GM21447 (cell line): ENCODE results near the gene AGER.
"Not testable (repeated sequence)": the region's sequence is repeated elsewhere in the genome, so short reads cannot be mapped to it uniquely, and the experiment has no call there.

Experiments
- ATAC-seq: cut with Tn5 transposase; IDR thresholded peaks from one replicate; pipeline ENCODE4 v1.9.1; 2021; ENCODE audit not compliant: unreplicated experiment

AGER gene

DNA sequence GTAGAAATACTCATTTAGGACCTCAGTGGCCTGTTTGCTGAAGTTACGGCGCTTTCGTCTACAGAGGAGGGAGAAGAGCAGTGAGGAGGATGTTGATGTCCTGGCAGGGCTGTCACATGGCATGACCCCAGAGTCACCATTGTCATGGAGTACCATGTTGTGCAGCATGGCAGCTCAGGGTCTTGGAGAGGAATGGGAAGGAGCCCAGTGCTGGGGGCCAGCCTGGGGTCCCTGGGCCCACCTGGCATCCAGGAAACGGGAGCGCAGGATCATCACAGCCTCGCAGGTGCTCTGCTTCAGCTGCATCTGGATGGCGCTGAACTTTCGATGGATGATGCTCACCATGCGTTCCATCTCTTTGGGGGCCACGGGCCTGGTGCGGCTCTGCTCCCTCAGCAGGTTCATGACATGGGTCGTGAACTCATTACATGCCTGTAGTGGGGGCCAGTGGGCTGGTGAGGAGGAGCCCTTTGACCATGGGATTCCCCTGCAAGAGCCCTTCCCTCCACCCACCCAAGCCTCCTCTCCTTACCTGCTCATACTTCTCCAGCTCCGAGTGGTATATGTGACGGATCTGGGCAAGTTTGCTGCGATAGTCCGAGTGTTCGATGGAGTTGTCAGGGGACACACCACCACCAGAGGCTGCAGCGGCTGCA, 3.8 kb upstream of the AGER start:
- not testable (repeated sequence) for ATAC-seq

DNA sequence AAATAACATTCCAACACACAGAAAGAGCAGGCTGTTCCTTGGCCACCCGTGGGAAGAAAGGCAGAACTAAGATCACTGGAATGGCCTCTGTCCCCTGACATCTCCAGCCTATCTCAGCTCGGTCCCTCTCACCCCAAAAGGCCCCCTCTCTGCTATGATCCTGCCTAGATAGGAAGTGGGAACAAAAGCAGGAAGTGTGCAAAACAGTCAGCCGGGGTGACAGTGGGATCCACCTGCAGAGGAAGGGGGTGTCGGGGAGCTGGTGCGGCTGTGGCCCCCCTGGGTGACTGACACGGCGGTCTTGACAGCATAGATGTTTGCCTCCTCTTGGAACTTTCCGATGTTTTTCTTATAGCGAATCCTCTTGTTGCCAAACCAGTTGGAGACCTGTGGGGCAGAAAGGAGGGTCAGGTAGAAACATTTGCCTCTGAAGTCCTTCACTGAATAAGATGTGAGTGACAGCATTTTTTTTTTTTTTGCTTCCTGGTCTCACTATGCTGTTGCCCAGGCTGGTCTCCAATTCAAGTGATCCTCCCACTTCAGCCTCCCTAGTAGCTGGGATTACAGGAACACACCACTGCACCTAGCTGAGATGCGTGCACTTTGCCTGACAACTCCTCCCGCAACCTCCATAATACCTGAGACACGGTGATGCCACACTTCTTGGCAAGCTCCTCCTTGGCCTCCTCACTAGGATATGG, 3.1 kb upstream of the AGER start:
- no peak for ATAC-seq

DNA sequence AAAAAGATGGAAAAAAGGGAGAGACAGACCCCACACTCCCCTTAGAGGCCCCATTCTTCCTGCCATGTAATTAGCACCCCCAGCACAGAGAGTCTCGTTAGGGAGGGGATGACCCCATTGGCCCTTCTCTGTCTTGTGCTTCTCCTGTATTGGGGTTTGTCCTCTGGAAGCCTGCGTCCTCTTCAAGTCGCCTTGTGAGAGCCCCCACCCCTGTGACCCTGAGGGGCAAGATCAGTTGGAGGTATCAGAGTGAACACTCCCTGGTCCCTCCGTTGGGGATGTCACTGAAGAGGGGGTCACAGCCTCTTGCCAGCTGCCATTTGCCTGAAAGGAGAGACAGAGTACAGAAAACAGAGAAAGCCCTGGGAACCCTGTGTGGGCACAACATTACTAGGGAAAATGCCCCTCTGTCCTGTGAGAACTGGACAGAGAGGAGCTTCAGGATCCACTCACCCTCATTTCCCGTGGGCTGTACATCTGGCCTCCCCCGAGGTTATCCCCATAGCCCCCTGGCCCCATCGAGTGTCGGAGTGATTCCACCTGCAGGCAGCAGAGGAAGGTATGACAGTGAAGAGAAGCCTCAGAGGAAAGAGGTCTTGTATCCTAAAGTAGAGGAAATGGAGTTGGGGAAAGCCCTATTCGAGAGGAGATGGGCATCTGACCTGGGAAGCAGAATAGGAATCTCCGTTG, 2.2 kb upstream of the AGER start:
- not testable (repeated sequence) for ATAC-seq

DNA sequence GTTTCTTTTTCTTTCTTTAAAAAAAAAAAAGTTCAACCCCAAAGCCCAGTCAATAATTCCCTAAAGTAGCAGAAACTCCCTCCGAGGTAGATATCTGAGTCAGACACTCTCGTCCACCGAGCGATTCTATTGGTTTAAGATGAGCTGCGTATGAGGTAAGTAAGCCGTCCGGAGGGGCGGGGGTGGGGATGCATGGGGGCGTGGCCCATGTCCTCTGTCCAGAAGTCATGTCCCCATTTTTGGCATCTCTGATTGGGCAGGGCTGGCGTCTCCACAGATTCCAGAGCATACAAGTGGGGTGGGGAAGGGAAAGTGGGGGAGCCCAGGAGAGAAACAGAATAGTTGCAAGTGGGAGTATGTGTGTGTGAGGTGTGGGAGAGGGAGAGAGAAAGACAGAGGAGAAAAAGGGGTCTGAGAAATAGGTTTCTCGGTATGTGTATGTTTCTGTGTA, 1.7 kb upstream of the AGER start:
- not testable (repeated sequence) for ATAC-seq

DNA sequence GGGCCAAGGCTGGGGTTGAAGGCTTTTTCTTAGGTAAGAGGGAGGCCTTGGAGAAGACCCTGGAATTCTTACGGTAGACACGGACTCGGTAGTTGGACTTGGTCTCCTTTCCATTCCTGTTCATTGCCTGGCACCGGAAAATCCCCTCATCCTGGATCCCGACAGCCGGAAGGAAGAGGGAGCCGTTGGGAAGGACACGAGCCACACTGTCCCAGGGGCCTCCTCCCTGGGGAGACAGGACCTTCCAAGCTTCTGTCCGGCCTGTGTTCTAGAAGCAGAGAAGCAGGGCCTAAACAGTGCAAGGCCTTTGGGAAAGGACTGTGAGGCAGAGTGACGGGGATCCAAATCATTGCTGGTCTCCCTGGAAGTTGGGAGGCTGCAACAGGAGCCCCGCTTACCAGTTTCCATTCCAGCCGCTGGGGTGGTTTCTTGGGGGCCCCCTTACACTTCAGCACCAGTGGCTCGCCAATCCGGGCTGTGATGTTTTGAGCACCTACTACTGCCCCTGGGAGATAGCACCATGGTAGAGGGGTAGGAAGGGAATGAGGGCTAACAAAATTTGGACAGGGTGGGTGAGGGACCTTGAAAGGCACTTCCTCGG, 470 bp downstream of the AGER start:
- ATAC-seq = no peak

DNA sequence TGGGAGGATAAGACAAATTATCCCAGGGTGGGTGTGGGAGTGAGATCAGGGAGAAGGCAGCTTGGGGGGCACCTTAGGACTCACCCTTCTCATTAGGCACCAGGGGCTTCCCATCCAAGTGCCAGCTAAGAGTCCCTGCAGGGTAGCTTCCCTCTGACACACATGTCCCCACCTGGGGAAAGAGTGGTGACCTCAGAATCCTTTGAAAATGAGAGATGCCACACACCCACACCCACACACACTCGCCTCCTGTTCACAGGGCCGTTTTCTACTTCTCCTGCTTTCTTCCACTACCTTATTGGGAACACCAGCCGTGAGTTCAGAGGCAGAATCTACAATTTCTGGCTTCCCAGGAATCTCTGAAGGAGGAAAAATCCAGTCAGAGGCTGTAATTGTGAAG, 1.0 kb downstream of the AGER start:
- no peak for ATAC-seq

DNA sequence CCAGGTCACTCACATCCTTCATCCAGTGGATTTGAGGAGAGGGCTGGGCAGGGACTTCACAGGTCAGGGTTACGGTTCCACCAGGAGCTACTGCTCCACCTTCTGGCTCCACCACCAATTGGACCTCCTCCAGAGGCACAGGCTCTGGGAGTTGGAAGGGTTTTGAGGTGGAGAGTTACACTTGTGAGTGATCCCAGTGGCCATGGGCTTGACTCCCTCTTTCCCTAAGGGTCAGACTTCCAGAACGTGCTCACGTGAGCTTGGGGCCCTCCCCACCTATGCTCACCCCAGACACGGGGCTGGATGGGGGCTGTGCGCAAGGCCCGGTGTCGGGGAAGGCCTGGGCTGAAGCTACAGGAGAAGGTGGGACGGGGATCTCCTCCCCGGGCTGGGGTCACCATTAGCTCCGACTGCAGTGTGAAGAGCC, 1.5 kb downstream of the AGER start:
- no peak for ATAC-seq

DNA sequence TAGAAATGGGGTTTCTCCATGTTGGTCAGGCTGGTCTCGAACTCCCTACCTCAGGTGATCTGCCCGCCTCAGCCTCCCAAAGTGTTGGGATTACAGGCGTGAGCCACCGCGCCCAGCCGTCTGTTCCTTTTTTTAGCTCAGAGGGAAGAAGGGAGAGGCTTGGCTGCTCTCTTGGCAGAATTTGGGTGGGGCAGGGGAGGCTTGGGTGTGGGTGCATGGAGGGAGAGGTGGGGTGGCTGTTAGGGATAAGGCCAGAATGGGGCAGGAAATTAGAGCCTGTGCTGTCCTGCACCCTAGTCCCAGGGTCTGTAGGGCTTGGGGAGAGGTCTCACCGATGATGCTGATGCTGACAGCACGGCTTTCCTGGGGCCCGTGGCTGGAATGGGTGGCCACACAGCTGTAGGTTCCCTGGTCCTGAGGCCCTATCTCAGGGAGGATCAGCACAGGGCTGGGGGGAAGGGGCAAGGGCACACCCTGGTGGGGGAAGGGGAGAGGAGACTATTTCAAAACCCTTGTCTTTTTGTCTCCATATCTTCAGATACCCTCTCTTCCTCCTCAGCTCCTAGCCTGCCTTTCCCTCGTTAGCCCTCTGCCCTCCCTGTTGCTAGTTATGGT, 2.0 kb downstream of the AGER start:
- no peak for ATAC-seq

DNA sequence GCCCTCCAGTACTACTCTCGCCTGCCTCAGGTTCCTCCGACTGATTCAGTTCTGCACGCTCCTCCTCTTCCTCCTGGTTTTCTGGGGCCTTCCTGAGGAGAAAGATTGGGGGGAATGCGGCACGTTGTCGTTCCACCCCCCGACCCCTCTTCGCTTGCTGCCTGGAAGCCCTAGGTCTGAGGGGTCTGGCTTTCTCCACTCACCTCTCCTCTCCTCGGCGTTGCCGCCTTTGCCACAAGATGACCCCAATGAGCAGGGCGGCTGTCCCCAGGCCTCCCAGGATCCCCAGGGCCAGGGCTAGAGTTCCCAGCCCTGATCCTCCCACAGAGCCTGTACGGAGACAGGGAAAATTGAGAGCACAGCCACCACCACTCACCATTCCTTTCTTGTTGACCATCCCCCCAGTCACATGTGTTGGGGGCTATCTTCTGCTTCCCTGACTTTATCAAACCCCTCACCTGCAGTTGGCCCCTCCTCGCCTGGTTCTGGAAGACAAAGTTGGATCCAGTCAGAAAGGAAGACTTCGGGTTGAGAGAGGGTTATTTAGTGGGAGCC, 2.8 kb downstream of the AGER start:
- no peak for ATAC-seq

DNA sequence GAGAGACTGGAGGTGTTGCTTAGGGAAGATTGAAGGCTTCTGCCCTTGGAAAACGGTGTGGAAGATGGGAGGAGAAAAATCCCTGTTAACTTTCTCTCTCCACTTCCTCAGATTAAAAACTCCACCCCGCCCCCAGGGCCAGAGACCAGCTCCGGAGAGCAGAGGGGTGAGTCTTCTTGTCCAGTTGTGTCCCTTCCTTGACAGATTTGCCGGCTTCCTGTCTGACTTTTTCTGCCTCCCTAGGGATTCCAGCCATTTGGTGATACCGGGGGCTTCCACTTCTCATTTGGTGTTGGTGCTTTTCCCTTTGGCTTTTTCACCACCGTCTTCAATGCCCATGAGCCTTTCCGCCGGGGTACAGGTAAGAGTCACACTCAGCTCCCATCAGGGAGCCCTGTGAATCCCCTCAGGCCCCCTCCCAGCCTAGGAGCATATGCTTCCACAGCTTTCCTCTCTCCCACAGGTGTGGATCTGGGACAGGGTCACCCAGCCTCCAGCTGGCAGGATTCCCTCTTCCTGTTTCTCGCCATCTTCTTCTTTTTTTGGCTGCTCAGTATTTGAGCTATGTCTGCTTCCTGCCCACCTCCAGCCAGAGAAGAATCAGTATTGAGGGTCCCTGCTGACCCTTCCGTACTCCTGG, 4.2 kb downstream of the AGER start:
- ATAC-seq = no peak

DNA sequence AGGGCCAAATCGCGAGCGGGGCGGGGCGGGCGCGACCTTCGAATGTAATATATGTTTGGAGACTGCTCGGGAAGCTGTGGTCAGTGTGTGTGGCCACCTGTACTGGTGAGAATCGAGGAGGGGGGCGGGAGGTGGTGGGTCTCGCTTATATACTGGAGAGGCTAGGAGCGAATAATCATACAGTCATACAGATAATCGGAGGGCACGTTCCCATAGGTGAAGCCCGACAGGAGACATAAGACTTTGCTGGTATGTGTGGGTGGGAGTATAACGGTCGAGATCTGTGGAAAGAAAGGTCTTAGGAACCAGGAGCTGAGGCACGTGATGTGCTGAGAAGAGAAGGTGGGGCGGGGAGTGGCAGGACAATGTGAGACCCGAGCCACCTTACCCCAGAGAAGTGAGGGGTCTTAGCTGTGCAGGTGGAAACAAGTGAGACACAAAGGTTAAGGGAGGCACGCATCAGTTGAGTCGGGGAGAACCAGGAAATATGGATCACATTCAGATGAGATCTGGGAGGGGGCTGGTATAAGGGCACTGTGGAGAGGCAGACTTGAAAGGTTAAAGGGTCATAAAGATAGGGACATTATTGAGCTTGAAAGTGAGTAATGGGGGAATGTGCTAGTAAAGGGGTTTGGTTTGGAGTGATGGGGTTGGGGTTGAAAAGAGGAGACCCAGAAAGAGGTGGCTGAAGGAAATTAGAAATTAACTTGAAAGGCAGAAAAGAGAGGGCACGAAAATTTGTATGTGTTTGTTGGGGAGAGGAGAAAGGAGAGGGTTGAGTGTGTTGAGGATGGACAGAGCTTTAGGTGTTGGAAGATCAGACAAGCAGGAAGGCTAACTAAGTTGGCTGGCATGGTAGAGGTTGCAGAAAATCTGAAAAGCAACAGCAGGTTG, 5.3 kb downstream of the AGER start:
- no peak for ATAC-seq

DNA sequence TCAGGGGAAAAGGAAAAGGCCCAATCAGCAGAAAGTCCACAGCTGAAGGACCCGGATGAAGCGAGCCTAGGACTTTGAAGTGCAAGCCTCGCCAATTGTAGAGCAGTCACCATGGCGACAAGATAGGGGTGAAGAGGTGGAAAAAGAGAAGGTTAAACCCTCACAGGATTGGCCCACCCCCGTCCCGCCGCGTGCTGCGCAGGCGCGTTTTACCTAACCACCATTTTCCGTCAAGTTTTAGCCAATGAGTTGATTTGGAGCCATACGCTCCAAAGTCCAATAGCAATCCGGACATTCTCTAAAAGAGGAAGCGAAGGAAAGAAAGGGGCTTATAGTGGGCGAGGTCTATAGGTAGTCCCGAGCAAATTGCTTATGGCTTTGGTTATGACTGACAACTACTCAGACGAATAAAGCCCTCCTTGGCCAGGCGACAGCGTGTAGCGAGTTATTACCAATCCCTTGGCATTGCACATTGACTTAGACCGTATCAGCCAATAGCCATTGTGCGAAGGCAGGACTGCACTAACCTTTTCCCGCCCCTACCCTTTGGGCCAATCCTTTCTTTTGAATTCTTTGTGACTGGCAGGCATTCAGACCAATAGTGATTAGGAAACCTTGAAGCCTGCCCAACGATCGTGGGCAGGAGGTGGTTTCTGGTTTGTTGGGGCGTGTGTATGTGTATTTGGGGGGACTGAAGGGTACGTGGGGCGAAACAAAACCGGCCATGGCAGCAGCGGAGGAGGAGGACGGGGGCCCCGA, 6.1 kb downstream of the AGER start, which contains the start of gene RNF5:
Gene RNF5, plus strand, starts transcription at position 618 of the 759 bp plus-strand sequence. Its CDS starts 107 bp downstream, at position 725.
- peak; percentile 77 for ATAC-seq

DNA sequence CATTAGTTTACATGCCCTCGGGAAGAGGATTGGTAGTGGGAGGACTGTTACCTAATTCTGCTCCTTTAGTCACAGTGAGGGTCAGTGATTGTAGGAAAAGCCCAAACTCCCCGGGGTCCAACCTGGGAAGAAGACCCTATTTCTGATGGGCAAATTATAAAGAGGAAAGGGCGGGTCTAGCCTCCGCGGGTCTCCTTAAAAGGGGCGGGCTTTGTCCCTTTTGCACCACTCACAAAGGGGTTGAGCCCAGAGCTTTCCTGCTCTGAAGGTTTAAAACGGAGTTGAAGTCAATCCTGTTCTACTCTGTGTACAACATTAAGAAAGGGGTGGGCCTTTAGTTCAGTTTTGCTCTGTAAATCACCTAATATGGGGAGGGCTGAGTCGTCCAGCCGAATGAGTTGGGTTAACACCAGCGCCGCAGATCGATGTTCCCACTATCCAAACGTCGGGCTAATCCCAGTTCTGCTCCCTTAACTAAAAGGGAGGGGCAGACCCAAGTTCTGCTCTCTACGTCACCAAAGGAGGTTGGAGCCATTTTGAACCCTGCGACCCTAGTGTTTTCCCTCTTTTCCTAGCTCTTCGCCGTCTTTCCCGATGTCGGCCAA, 6.8 kb downstream of the AGER start:
- ATAC-seq = no peak

DNA sequence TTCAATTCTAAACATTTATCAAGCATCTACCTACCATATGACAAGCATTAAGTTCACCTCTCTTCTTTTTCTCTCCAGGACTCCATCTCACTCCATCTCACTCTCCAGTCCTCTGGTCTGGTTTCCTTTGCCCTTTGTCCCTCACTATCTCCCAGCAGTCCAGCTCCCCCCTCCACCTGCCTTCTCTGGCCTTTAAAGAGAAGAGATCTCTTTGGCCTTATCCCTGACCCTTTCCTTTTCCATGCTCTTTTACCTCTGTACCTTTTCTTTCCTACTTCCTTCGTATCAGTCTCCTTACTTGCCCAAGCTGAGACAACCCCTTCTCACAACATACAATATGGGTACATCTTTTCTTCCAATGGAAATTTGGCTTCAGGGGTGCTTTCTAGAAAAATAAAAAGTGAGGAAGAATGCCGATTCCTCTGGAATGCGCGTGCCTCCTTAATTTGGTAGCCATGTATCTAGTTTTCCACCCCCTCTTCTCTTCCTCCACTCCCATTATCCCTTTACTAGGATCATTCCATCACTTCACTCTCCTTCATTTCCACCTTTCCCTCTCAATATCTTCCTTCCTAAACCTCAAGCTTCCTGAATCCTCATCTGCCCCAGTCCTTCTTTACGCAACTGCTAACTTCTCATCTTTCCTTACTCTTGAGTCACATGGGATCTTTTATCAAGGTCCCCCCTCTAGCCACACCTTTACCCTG, 7.4 kb downstream of the AGER start:
- ATAC-seq = no peak

DNA sequence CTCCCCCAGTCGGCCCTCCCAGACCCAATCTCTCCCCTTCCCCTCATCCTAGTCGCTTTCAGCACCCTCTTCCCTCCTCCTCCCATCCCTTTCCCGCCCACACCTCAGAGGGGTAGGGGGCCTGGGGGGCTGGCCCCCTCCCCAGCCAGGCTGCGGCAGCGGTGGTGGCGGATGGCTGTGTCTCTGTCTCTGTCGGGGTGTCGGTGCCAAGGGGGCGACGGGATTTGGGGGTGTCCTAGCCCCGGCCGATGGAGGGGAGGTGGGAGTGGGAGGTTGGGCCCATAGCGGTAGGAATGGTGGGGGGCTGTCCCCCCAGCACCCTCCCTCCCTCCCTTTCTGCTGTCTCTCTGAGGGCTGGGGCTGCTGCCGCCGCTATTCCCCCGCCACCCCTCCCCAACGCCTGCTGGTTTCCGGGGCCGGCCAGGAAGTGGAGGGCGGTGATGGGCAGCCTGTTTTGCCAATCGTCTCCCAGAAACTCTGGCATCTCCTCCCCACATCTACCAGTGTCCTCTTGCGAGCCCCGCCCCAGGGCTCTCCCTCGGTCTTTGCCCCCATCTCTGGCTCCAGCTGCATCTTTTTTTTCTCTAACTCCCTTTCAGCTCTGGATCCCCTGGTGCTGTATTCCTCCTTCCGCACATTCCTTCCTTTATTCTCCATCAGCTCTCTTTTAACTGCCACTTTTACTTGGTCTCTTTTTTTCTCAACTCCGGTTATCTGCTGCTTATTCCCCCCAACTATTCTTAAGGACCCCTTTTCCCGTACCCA, 8.2 kb downstream of the AGER start, which contains the start of gene AGPAT1:
Gene AGPAT1, minus strand, starts transcription at position 374 of the 765 bp plus-strand sequence. CDS start 4,588 bp downstream, outside the sequence.
- ATAC-seq = peak; percentile 41

DNA sequence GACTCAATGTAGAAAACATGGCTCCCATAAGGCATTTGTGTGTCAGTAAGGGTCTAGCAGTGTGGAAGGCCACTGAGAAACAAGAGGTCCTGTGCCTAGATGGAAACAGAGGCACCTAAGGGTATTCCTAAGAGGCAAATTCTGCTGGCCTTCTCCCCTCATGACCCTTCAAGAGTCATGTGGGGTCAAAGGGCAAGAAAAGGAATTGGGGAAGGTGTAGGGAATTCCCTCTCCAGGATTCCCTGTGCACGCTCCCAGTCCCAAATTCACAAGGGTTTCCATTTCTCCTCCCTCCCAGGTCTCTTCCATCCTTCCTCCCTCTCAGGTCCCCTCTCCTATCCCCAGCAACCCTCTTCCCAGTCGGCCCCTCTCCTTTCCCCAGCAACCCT, 8.7 kb downstream of the AGER start:
- ATAC-seq = no peak

DNA sequence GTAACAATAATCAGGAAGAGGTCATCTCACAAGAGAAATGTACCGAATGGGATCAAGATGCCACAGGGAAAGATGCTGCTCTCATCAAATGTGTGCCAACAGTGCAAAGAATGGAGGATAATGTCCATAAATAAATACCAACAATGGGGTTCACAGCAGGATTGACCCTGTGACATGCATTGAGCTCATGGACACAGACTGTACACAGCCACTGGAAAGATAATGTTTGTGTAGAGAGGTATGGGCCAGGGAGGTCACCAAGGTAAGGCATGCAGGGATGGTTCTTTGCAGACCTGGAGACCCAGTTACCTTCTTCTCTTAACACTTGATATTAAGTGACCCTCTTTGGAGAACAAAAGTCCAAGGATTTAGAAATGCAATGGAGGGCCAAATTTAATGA, 9.6 kb downstream of the AGER start:
- no peak for ATAC-seq
